ENCODE measurements around the gene NRSN2. TPM values are rescaled to one million over a fixed set of nuclear protein-coding genes. Genes with fewer than 3 reads are reported as not detected.

Gene NRSN2
- total RNA-seq, 1 donor from 2014 or later = 14.6 TPM

DNA sequence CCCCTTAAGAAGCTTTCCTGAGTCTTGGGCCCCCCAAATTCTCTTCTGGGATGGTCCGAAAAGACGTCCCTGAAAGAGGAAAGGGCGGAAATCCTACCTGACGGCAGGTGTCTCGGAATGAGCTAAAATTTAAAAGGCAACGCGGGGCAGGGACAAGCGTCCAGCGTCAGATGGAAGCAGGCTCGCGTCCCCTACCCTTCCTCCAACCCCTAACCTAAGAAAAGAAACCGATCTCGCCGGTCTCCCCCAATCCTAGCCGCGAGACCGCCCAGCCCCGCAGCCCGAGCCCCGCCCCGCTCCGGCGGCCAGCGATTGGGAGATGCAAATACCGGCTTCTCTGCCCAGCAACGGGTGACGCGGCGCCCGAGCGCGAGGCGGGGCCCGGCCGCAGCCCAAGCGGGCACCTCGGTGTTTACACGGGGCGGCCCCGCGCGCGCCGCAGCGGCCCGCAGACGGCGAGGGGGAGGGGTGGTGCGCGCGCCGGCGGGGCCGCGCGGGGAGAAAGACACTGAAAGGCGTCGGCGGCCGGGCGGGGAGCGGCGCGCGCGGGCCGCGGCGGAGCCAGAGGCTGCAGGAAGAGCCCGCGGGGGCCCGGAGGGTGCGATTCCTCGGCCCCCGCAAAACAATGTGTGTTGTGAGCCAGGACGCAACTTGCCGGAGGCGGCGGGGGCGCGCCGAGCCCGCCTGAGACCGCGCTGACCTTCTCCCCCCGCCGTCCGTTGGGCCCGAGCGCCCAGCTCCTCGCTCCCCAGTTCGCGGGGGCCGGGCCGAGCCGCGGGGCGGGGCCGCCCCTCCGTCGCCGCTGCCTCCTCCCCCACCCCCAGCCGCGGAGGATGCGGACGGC is 21.6 kb upstream of the NRSN2 start, which contains the start of gene SOX12:
Gene SOX12 (plus strand): TSS at position 508 of the 844 bp plus-strand sequence. CDS start 373 bp downstream, outside the sequence.
- Histone ChIP-seq H3K4me1 (ENCODE audit: control insufficient read depth in 3 of 3, insufficient read depth in 3 of 3, low read length in 3 of 3) (peaks cover 6 to 18% (median 16%) of the 10 kb centered on the region in 3 donors), H3K36me3 (ENCODE audit: control insufficient read depth in 3 of 3, insufficient read depth in 3 of 3, low read length in 3 of 3) (peaks cover 0 to 2% (median 0%) of the 10 kb centered on the region in 3 donors), H3K9me3 (ENCODE audit: control insufficient read depth in 3 of 3, low read length in 3 of 3) (no peaks in the 10 kb centered on the region), H3K4me3 (ENCODE audit: low read length in 3 of 3) (peak within 1 kb of the TSS; percentile 78 to 86 (median 83)), H3K9ac (ENCODE audit: low read depth in 1 of 3, low read length in 3 of 3) (peak within 1 kb of the TSS; percentile 76 to 83 (median 77)), H3K27me3 (ENCODE audit: control insufficient read depth in 3 of 3, insufficient read depth in 3 of 3, low read length in 3 of 3) (peaks cover 0 to 9% (median 4%) of the 10 kb centered on the region in 3 donors), H3K27ac (ENCODE audit: low read depth, low read length) (peak within 1 kb of the TSS; percentile 82)

DNA sequence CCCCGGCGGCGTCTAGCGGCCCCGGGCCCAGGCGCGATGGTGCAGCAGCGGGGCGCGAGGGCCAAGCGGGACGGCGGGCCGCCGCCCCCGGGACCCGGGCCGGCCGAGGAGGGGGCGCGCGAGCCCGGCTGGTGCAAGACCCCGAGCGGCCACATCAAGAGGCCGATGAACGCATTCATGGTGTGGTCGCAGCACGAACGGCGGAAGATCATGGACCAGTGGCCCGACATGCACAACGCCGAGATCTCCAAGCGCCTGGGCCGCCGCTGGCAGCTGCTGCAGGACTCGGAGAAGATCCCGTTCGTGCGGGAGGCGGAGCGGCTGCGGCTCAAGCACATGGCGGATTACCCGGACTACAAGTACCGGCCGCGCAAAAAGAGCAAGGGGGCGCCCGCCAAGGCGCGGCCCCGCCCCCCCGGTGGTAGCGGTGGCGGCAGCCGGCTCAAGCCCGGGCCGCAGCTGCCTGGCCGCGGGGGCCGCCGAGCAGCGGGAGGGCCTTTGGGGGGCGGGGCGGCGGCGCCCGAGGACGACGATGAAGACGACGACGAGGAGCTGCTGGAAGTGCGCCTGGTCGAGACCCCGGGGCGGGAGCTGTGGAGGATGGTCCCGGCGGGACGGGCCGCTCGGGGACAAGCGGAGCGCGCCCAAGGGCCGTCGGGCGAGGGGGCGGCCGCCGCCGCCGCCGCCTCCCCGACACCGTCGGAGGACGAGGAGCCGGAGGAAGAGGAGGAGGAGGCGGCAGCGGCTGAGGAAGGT is 20.8 kb upstream of the NRSN2 start:
- H3K4me3 ChIP-seq (ENCODE audit: low read length in 3 of 3) = peak overlapping the region; percentile 38 to 67 (median 64)
- H3K27ac ChIP-seq (ENCODE audit: low read depth, low read length) = no peak overlapping the region
- H3K9ac ChIP-seq (ENCODE audit: low read depth in 1 of 3, low read length in 3 of 3) = peak overlapping the region in 1 of 3 donors; percentile 8
- peaks cover 0 to 2% (median 0%) of the 10 kb centered on the region in 3 donors for H3K36me3 ChIP-seq (ENCODE audit: control insufficient read depth in 3 of 3, insufficient read depth in 3 of 3, low read length in 3 of 3)
- H3K27me3 ChIP-seq (ENCODE audit: control insufficient read depth in 3 of 3, insufficient read depth in 3 of 3, low read length in 3 of 3) = peaks cover 0 to 9% (median 4%) of the 10 kb centered on the region in 3 donors
- peaks cover 7 to 21% (median 18%) of the 10 kb centered on the region in 3 donors for H3K4me1 ChIP-seq (ENCODE audit: control insufficient read depth in 3 of 3, insufficient read depth in 3 of 3, low read length in 3 of 3)
- H3K9me3 ChIP-seq (ENCODE audit: control insufficient read depth in 3 of 3, low read length in 3 of 3) = no peaks in the 10 kb centered on the region

DNA sequence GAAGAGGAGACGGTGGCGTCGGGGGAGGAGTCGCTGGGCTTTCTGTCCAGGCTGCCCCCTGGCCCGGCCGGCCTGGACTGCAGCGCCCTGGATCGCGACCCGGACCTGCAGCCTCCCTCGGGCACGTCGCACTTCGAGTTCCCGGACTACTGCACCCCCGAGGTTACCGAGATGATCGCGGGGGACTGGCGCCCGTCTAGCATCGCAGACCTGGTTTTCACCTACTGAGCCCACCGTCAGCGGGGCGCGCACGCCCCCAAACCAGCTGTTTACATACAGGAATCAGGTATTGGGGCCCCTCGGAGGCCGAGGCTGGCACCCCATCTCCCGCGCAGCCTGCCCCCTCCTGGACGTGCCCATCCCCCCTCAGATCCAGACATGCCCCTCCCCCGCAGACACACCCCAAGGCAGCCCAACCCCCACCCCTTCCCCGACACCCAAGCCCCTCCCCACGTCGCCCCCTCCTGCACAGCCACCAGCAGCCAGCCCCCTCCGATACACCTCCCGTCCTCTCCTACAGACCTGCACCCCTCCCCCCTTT is 20.2 kb upstream of the NRSN2 start:
- Histone ChIP-seq H3K4me1 (ENCODE audit: control insufficient read depth in 3 of 3, insufficient read depth in 3 of 3, low read length in 3 of 3) (peaks cover 7 to 21% (median 18%) of the 10 kb centered on the region in 3 donors), H3K27ac (ENCODE audit: low read depth, low read length) (no peak overlapping the region), H3K9me3 (ENCODE audit: control insufficient read depth in 3 of 3, low read length in 3 of 3) (no peaks in the 10 kb centered on the region), H3K27me3 (ENCODE audit: control insufficient read depth in 3 of 3, insufficient read depth in 3 of 3, low read length in 3 of 3) (peaks cover 0 to 9% (median 4%) of the 10 kb centered on the region in 3 donors), H3K36me3 (ENCODE audit: control insufficient read depth in 3 of 3, insufficient read depth in 3 of 3, low read length in 3 of 3) (peaks cover 0 to 2% (median 0%) of the 10 kb centered on the region in 3 donors), H3K9ac (ENCODE audit: low read depth in 1 of 3, low read length in 3 of 3) (no peak overlapping the region), H3K4me3 (ENCODE audit: low read length in 3 of 3) (peak overlapping the region; percentile 45 to 64 (median 54))

DNA sequence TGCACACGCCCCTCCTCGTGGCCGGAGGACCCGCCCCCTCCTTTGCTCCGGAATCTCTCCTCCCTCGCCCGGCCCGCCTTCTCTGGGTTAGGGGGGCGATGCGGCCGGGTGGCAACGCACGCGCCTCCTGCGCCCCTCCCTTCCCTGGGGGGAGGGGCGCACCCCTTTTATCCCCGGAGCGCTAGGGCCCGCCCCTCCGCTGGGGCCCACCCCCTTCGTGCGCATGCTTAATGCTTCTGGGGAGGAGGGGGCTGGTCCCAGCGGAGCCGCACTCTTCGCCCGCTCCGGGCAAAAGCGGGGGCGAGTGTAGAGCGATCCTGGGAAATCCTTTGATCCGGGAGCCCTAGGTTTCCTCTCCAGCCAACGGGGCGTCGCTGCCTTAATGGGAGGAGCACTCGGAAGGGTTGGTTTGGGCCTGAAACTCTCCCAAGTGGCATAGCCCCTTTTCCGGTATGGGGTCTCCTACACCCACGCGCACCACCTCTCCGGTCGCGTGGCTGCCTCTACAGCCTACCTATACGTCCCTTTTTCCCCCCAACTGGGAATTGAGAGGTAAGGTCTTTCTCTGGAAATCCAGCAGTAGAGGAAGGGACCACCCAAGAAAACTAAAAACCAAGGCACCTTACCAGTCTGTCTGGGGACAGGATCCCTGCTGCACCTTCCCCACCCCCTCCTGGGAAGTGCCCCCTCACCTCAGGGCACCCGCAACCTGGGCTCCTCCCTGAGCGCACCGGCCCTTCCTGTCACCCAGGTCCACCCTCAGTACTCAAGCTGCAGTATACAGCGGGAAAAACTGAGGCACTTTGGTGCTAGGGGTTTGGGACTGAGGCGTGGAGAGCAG is 19.5 kb upstream of the NRSN2 start:
- Histone ChIP-seq H3K36me3 (ENCODE audit: control insufficient read depth in 3 of 3, insufficient read depth in 3 of 3, low read length in 3 of 3) (peaks cover 0 to 2% (median 0%) of the 10 kb centered on the region in 3 donors), H3K27ac (ENCODE audit: low read depth, low read length) (peak overlapping the region; percentile 51), H3K4me3 (ENCODE audit: low read length in 3 of 3) (peak overlapping the region; percentile 45 to 64 (median 54)), H3K9ac (ENCODE audit: low read depth in 1 of 3, low read length in 3 of 3) (peak overlapping the region; percentile 43 to 50 (median 45)), H3K9me3 (ENCODE audit: control insufficient read depth in 3 of 3, low read length in 3 of 3) (no peaks in the 10 kb centered on the region), H3K4me1 (ENCODE audit: control insufficient read depth in 3 of 3, insufficient read depth in 3 of 3, low read length in 3 of 3) (peaks cover 7 to 21% (median 18%) of the 10 kb centered on the region in 3 donors), H3K27me3 (ENCODE audit: control insufficient read depth in 3 of 3, insufficient read depth in 3 of 3, low read length in 3 of 3) (peaks cover 0 to 9% (median 4%) of the 10 kb centered on the region in 3 donors)

DNA sequence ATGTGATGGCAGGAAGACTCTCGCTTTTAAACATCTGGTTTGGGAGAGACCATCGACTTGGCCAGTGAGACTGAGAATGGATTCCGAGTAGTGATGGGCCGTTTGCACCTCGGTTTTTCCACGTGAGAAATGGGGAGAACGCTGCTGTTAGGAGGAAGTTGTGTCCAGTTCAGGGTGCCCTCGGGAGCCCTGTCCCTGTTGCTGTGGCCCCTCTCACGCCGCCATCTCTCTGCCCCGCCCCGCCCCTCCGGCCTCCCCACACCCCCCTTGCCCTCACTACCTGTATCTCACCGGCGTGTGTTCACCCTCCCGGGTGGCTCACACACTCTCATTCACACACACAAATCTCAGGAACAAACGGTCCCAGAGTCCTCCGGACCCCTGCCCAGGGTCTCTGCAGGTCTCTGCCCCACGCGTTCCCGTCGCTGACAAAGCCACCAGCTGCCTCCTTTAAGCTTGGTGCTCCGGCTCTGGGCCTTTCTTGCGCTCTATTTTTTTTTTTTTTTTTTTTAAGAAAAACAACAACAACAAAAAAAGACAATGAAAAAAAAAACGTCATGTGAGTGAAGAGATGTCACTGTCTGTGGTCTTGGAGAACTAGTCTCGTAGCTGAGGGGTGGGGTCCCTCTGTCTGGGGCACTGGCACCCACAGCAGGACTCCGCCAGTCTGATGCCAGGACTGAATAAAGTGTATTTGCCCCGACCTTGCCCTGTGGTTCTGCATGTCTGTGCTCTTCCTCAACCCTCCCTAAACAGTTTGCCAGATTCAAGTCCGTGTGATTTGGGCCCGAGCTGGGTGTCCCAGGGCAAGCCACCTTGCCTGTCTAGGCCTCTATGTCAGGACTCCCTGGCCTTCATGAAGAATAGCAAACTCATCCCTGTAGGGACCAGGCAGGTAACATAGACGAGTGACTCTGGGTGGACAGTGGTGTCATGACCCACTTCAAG is 18.6 kb upstream of the NRSN2 start:
- H3K9me3 ChIP-seq (ENCODE audit: control insufficient read depth in 3 of 3, low read length in 3 of 3) = no peaks in the 10 kb centered on the region
- H3K27ac ChIP-seq (ENCODE audit: low read depth, low read length) = peak overlapping the region; percentile 51
- peak overlapping the region in 1 of 3 donors; percentile 54 for H3K4me3 ChIP-seq (ENCODE audit: low read length in 3 of 3)
- peaks cover 7 to 21% (median 18%) of the 10 kb centered on the region in 3 donors for H3K4me1 ChIP-seq (ENCODE audit: control insufficient read depth in 3 of 3, insufficient read depth in 3 of 3, low read length in 3 of 3)
- H3K36me3 ChIP-seq (ENCODE audit: control insufficient read depth in 3 of 3, insufficient read depth in 3 of 3, low read length in 3 of 3) = peaks cover 0 to 2% (median 0%) of the 10 kb centered on the region in 3 donors
- H3K9ac ChIP-seq (ENCODE audit: low read depth in 1 of 3, low read length in 3 of 3) = peak overlapping the region in 2 of 3 donors; percentile 43 to 50
- peaks cover 0 to 9% (median 4%) of the 10 kb centered on the region in 3 donors for H3K27me3 ChIP-seq (ENCODE audit: control insufficient read depth in 3 of 3, insufficient read depth in 3 of 3, low read length in 3 of 3)

DNA sequence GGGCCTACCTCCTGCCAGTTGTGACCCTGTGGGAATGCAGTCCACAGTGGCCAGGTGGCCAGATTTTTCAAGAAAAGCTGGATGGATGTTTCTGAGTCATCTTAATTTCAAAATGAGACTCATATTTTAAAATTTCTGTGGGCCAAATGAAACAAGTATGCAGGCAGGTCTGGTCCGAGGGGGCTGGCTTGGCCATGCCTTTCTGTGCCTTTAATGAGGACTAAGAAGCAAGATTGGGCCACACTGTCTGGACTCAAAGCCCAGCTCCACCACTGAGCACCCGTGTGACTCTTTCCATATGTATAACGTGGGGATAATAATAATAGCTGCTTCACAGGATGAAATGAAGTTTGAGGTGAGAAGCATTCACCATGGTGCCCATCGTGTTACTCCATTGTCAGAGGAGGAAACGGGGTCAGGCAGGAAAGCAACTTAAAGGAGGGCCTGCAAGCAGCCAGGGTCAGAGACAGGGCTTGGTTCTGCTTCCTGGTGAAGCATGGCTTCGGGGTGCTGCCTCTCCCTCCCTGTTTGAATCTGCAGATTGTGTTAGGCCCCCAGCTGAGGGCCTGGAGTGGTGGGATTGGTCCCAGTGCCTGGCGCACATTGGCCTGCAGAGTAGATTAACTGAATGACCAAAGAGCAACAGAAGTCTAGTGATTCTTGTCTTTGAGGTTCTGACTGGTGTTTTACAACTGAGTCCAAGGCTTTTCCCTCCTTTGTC is 17.8 kb upstream of the NRSN2 start:
- Histone ChIP-seq H3K27ac (ENCODE audit: low read depth, low read length) (no peak overlapping the region), H3K27me3 (ENCODE audit: control insufficient read depth in 3 of 3, insufficient read depth in 3 of 3, low read length in 3 of 3) (peaks cover 0 to 9% (median 4%) of the 10 kb centered on the region in 3 donors), H3K4me1 (ENCODE audit: control insufficient read depth in 3 of 3, insufficient read depth in 3 of 3, low read length in 3 of 3) (peaks cover 7 to 20% (median 16%) of the 10 kb centered on the region in 3 donors), H3K9me3 (ENCODE audit: control insufficient read depth in 3 of 3, low read length in 3 of 3) (no peaks in the 10 kb centered on the region), H3K4me3 (ENCODE audit: low read length in 3 of 3) (no peak overlapping the region), H3K36me3 (ENCODE audit: control insufficient read depth in 3 of 3, insufficient read depth in 3 of 3, low read length in 3 of 3) (peaks cover 0 to 2% (median 0%) of the 10 kb centered on the region in 3 donors), H3K9ac (ENCODE audit: low read depth in 1 of 3, low read length in 3 of 3) (peak overlapping the region in 1 of 3 donors; percentile 43)

DNA sequence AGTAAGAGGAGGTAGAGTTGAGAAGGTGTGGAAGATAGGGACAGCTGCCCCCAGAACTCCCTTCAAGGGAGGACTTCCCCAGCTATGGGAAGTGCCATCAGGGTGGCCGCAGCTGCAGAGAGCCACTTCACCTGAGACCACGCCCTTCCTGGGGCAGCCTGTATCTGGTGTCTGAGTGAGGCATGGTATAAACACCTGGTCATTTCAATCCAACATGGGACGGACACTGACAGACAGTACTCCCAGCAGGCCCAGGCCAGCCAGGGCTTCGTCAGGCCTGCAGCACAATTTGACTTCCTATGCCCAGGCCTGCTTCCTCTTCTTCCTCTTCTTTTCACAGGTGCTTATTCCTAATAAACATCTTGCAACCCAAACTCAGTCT is 17.1 kb upstream of the NRSN2 start:
- no peak overlapping the region for H3K9ac ChIP-seq (ENCODE audit: low read depth in 1 of 3, low read length in 3 of 3)
- peaks cover 6 to 12% (median 11%) of the 10 kb centered on the region in 3 donors for H3K4me1 ChIP-seq (ENCODE audit: control insufficient read depth in 3 of 3, insufficient read depth in 3 of 3, low read length in 3 of 3)
- H3K4me3 ChIP-seq (ENCODE audit: low read length in 3 of 3) = no peak overlapping the region
- peaks cover 0 to 2% (median 0%) of the 10 kb centered on the region in 3 donors for H3K36me3 ChIP-seq (ENCODE audit: control insufficient read depth in 3 of 3, insufficient read depth in 3 of 3, low read length in 3 of 3)
- H3K9me3 ChIP-seq (ENCODE audit: control insufficient read depth in 3 of 3, low read length in 3 of 3) = no peaks in the 10 kb centered on the region
- peaks cover 0 to 9% (median 4%) of the 10 kb centered on the region in 3 donors for H3K27me3 ChIP-seq (ENCODE audit: control insufficient read depth in 3 of 3, insufficient read depth in 3 of 3, low read length in 3 of 3)
- no peak overlapping the region for H3K27ac ChIP-seq (ENCODE audit: low read depth, low read length)
